A549 (cell line): ENCODE results near the gene KLHL36. TPM values are rescaled to one million over a fixed set of nuclear protein-coding genes. Genes with fewer than 3 reads are reported as not detected.

Experiments used
- ATAC-seq, 2 experiments: fragments of 200-7000 bp in 1 of 2; fragments of >200 bp in 1 of 2; cut with Nextera tagmentation in 1 of 2; cut with Tn5 transposase in 1 of 2; 3 replicates each; pipeline versions ENCODE4 v1.8.0 to v1.9.1; 2018 to 2020; ENCODE audit warnings: mild to moderate bottlenecking in 1 of 2, moderate library complexity in 1 of 2
- CTCF ChIA-PET: fragments of 300-600 bp; sonication (Branson Sonifier 250); formaldehyde crosslinking; extraction: SDS; loops from one replicate; lab custom pipeline; 2021; ENCODE audit warnings: antibody characterized with exemption, inconsistent platforms; lab: Yijun Ruan, JAX
- POLR2A ChIA-PET: fragments of 350-600 bp; formaldehyde crosslinking; extraction: SDS; loops from one replicate; lab custom pipeline; 2021; ENCODE audit warnings: antibody characterized with exemption, inconsistent platforms; lab: Yijun Ruan, JAX
- DNase-seq, 2 experiments: peaks; one replicate each; pipeline versions ENCODE4 v3.0.0 to v3.0.0-alpha.2; 2011 to 2016; ENCODE audit warnings: low read depth in 1 of 2, low spot score in 1 of 2
- FAIRE-seq: peaks from 2 replicates; lab custom pipeline; 2011; peaks lifted over from hg19 to GRCh38; lab: Jason Lieb, UNC
- H3K27ac ChIP-seq, 2 experiments: fragments of >200 bp; sonication (Bioruptor Twin); formaldehyde crosslinking; 3 replicates each; pipeline ENCODE4 v1.5.1; 2016 to 2017
- H3K4me1 ChIP-seq: fragments of >200 bp; sonication (Bioruptor Twin); formaldehyde crosslinking; 3 replicates; pipeline ENCODE4 v1.6.1; 2016
- H3K4me2 ChIP-seq: fragments of >200 bp; sonication (Bioruptor Twin); formaldehyde crosslinking; 3 replicates; pipeline ENCODE4 v1.6.1; 2016
- H3K4me3 ChIP-seq: fragments of >200 bp; sonication (Bioruptor Twin); formaldehyde crosslinking; 3 replicates; pipeline ENCODE4 v1.5.1; 2016
- H3K9me3 ChIP-seq: fragments of >200 bp; sonication (Bioruptor Twin); formaldehyde crosslinking; 3 replicates; pipeline ENCODE4 v1.6.1; 2016
- ATOH8 ChIP-seq: fragments of 250-450 bp; sonication (Bioruptor Pico); IDR thresholded peaks from 2 replicates; pipeline ENCODE4 v1.5.0; 2020; ENCODE audit warnings: low read depth, mild to moderate bottlenecking, moderate library complexity
- CEBPB ChIP-seq, 2 experiments: fragments of >200 bp in 1 of 2; sonication (Bioruptor Twin) in 1 of 2; formaldehyde crosslinking in 1 of 2; IDR thresholded peaks; 2 replicates each; pipeline ENCODE4 v1.6.1; 2012 to 2016
- CHD2 ChIP-seq: fragments of 150-350 bp; IDR thresholded peaks from 2 replicates; pipeline ENCODE4 v1.6.1; 2014; ENCODE audit warnings: low read length; ENCODE audit not compliant: partially characterized antibody
- CHD4 ChIP-seq: fragments of 200-600 bp; sonication (generic); IDR thresholded peaks from 2 replicates; pipeline ENCODE4 v1.6.1; 2016; ENCODE audit warnings: antibody characterized with exemption, mild to moderate bottlenecking, borderline replicate concordance
- ELK1 ChIP-seq: fragments of 150-350 bp; IDR thresholded peaks from 2 replicates; pipeline ENCODE4 v1.6.1; 2014; ENCODE audit warnings: low read depth, mild to moderate bottlenecking, low read length
- ESRRA ChIP-seq: fragments of 150-350 bp; IDR thresholded peaks from 2 replicates; pipeline ENCODE4 v1.6.1; 2014; ENCODE audit warnings: mild to moderate bottlenecking, low read length, borderline replicate concordance
- FOSL2 ChIP-seq, 2 experiments: fragments of 450-650 bp in 1 of 2; fragments of >200 bp in 1 of 2; sonication (Bioruptor Twin) in 1 of 2; formaldehyde crosslinking; IDR thresholded peaks; 2 replicates each; pipeline versions ENCODE4 v1.5.0 to v1.6.1; 2016 to 2020; ENCODE audit warnings: mild to moderate bottlenecking in 1 of 2, moderate library complexity in 1 of 2
- HDAC2 ChIP-seq: fragments of 200-600 bp; sonication (generic); IDR thresholded peaks from 2 replicates; pipeline ENCODE4 v1.6.1; 2016
- HOXA7 ChIP-seq: fragments of 250-450 bp; sonication (Bioruptor Pico); IDR thresholded peaks from 2 replicates; pipeline ENCODE4 v1.5.0; 2020; ENCODE audit warnings: mild to moderate bottlenecking, moderate library complexity
- HOXB5 ChIP-seq: fragments of 250-450 bp; sonication (Bioruptor Pico); IDR thresholded peaks from 2 replicates; pipeline ENCODE4 v1.5.0; 2020; ENCODE audit warnings: mild to moderate bottlenecking, moderate library complexity
- JUN ChIP-seq, 2 experiments: fragments of >200 bp; sonication (Bioruptor Twin); formaldehyde crosslinking; IDR thresholded peaks; 2 replicates in 1 of 2; 3 replicates in 1 of 2; pipeline ENCODE4 v1.6.1; 2016 to 2017
- JUNB ChIP-seq: fragments of >200 bp; sonication (Bioruptor Twin); formaldehyde crosslinking; IDR thresholded peaks from 2 replicates; pipeline ENCODE4 v1.6.1; 2016
- KDM1A ChIP-seq: fragments of 200-600 bp; sonication (generic); IDR thresholded peaks from 2 replicates; pipeline ENCODE4 v1.6.1; 2016; ENCODE audit warnings: low read depth, mild to moderate bottlenecking
- KDM5A ChIP-seq: fragments of 200-600 bp; sonication (generic); IDR thresholded peaks from 2 replicates; pipeline ENCODE4 v1.6.1; 2016; ENCODE audit warnings: antibody characterized with exemption, mild to moderate bottlenecking
- NPAS2 ChIP-seq: fragments of 250-450 bp; sonication (Bioruptor Pico); IDR thresholded peaks from 2 replicates; pipeline ENCODE4 v1.8.0; 2022; ENCODE audit warnings: mild to moderate bottlenecking, moderate library complexity, borderline replicate concordance
- PHF8 ChIP-seq: fragments of 200-600 bp; sonication (generic); IDR thresholded peaks from 2 replicates; pipeline ENCODE4 v1.6.1; 2016; ENCODE audit warnings: low read depth, mild to moderate bottlenecking, antibody characterized with exemption, moderate library complexity, borderline replicate concordance
- POLR2AphosphoS2 ChIP-seq: conservative IDR thresholded peaks from 2 replicates; pipeline ENCODE4 v1.6.1; 2012; ENCODE audit warnings: low read length, improper control_type of control experiment, inconsistent platforms
- RAD21 ChIP-seq, 2 experiments: fragments of >200 bp in 1 of 2; sonication (Bioruptor Twin) in 1 of 2; formaldehyde crosslinking in 1 of 2; IDR thresholded peaks in 1 of 2; conservative IDR thresholded peaks in 1 of 2; 2 replicates in 1 of 2; 3 replicates in 1 of 2; pipeline ENCODE4 v1.6.1; 2012 to 2018; ENCODE audit warnings: inconsistent platforms in 1 of 2
- REST ChIP-seq: fragments of 200-600 bp; sonication (generic); IDR thresholded peaks from 2 replicates; pipeline ENCODE4 v1.6.1; 2016; ENCODE audit warnings: antibody characterized with exemption, mild to moderate bottlenecking, moderate library complexity
- SMC3 ChIP-seq: fragments of >200 bp; sonication (Bioruptor Twin); formaldehyde crosslinking; IDR thresholded peaks from 3 replicates; pipeline ENCODE4 v1.6.1; 2018; ENCODE audit warnings: inconsistent platforms
- TP53 ChIP-seq: fragments of 250-450 bp; sonication (Bioruptor Pico); IDR thresholded peaks from 2 replicates; pipeline ENCODE4 v1.5.0; 2021; ENCODE audit warnings: mild to moderate bottlenecking, moderate library complexity
- ZNF302 ChIP-seq: fragments of 250-450 bp; sonication (Bioruptor Pico); IDR thresholded peaks from 2 replicates; pipeline ENCODE4 v1.9.0; 2021; ENCODE audit warnings: inconsistent platforms, mild to moderate bottlenecking, moderate library complexity
- ZSCAN20 ChIP-seq: fragments of 250-450 bp; sonication (Bioruptor Pico); IDR thresholded peaks from 2 replicates; pipeline ENCODE4 v1.8.0; 2022; ENCODE audit warnings: mild to moderate bottlenecking, moderate library complexity
- WGBS: methylation state at CpG from one replicate; pipeline ENCODE4 v1.1.6; 2017; ENCODE audit errors: missing lambda C conversion rate; 5-methylcytosine and 5-hydroxymethylcytosine counted together
- polyA plus RNA-seq, 4 experiments: library from polyadenylated mRNA; depleted of rRNA in 3 of 4; stranded (reverse); fragments of >200 nt; fragmentation: RNase III in 1 of 4; extraction: RNeasy Plus Mini Kit Qiagen cat#74134 plus additional on column Dnase treatment in 1 of 4; gene quantifications; 2 replicates in 3 of 4; 3 replicates in 1 of 4; pipeline ENCODE4 v1.2.3, GENCODE V29; 2011 to 2017
- TF ChIP-seq, protein P1 (sequence below): IDR thresholded peaks from 2 replicates; pipeline ENCODE4 v1.6.1; 2012
- TF ChIP-seq, protein P2 (sequence below): IDR thresholded peaks from 2 replicates; pipeline ENCODE4 v1.6.1; 2012; ENCODE audit warnings: low read depth, borderline replicate concordance

KLHL36 gene
- polyA plus RNA-seq, 2 of the 4 experiments (the other 2 are of a cell fraction) = 20.0 to 21.0 TPM

- DNase-seq (no peak), FAIRE-seq (no peak), ATAC-seq (no peak)
- 83% methylated on average over 3 of the region's 3 CpGs for WGBS
- Histone ChIP-seq H3K9me3 (no peaks in the 10 kb centered on the region), H3K27ac (no peak overlapping the region), H3K4me2 (no peak overlapping the region), H3K4me1 (no peaks in the 10 kb centered on the region), H3K4me3 (no peak overlapping the region)
- POLR2A ChIA-PET = no interaction called here
- TF ChIP-seq ZSCAN20 = no peak
- TF ChIP-seq RAD21 (conservative IDR thresholded peaks at IDR 0.05 in 1 of 2, IDR thresholded peaks at IDR 0.05 in 1 of 2) = no peak
- TF ChIP-seq PHF8 = no peak
- TF ChIP-seq SMC3 = no peak
- no peak for TF ChIP-seq ATOH8 (CRISPR knock-in tag)
- no peak for TF ChIP-seq JUN (IDR thresholded peaks at IDR 0.05)
- no peak for TF ChIP-seq KDM5A
- TF ChIP-seq, protein P1, sequence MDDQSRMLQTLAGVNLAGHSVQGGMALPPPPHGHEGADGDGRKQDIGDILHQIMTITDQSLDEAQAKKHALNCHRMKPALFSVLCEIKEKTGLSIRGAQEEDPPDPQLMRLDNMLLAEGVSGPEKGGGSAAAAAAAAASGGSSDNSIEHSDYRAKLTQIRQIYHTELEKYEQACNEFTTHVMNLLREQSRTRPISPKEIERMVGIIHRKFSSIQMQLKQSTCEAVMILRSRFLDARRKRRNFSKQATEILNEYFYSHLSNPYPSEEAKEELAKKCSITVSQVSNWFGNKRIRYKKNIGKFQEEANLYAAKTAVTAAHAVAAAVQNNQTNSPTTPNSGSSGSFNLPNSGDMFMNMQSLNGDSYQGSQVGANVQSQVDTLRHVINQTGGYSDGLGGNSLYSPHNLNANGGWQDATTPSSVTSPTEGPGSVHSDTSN = no peak
- no peak for TF ChIP-seq KDM1A
- TF ChIP-seq ELK1 = no peak
- TF ChIP-seq, protein P2, sequence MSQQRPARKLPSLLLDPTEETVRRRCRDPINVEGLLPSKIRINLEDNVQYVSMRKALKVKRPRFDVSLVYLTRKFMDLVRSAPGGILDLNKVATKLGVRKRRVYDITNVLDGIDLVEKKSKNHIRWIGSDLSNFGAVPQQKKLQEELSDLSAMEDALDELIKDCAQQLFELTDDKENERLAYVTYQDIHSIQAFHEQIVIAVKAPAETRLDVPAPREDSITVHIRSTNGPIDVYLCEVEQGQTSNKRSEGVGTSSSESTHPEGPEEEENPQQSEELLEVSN = no peak
- TF ChIP-seq CHD4 = no peak
- CTCF ChIA-PET = interaction anchor here (1.0 to 8.4 kb wide), 20 partner anchors 8 to 279 kb away, joined by 3 to 138 read pairs (median 16); partner anchors contain the start of gene KLHL36
These were observed 25.2 kb downstream of the KLHL36 start for GRCh38 chr16:84673561-84673960.

DNA sequence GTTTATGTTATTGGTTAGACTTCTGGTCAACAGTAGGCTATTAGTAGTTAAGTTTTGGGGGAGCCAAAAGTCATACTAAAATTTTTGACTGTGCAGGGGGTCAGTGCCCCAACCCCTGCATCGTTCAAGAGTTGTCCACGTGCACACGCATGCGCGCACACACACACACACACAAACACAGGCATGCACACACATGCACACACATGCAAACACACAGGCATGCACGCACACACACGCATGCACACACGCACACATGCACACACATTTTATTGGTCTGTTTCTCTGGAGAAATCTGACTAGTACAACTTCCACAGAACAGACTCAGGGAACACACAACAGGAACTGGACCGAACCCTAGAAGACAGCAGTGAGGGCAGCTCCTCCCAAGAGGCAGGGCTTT lies 27.1 kb downstream of the KLHL36 start:
- Histone ChIP-seq H3K27ac (no peak overlapping the region), H3K4me2 (no peak overlapping the region), H3K4me1 (no peaks in the 10 kb centered on the region)
- POLR2A ChIA-PET = no interaction called here
- 85% methylated on average over 9 of the region's 9 CpGs for WGBS
- TF ChIP-seq REST = no peak
- TF ChIP-seq, all 56 proteins: peak for 0
- FAIRE-seq (no peak), ATAC-seq (no peak), DNase-seq (no peak)
- Histone ChIP-seq H3K9me3 (no peaks in the 10 kb centered on the region), H3K4me3 (no peak overlapping the region)
- CTCF ChIA-PET = interaction anchor here (4.1 to 8.4 kb wide), 2 partner anchors 13 to 47 kb away, joined by 62 to 138 read pairs; no protein-coding TSS in a partner anchor

- POLR2A ChIA-PET = no interaction called here
- 74% methylated on average over 2 of the region's 2 CpGs for WGBS
- no peak for FAIRE-seq
- no peak for TF ChIP-seq ZNF302
- TF ChIP-seq KDM1A = no peak
- no peak for TF ChIP-seq HDAC2
- no peak for TF ChIP-seq TP53 (CRISPR knock-in tag)
- no peak for TF ChIP-seq ZSCAN20
- TF ChIP-seq POLR2AphosphoS2 = no peak
- TF ChIP-seq HOXB5 (CRISPR knock-in tag) = no peak
- TF ChIP-seq CHD2 = no peak
- TF ChIP-seq CHD4 = no peak
- no peak for TF ChIP-seq NPAS2 (CRISPR knock-in tag)
- no peak for TF ChIP-seq ESRRA
- TF ChIP-seq HOXA7 (CRISPR knock-in tag) = no peak
- no peak for TF ChIP-seq JUNB
- TF ChIP-seq FOSL2 (IDR thresholded peaks at IDR 0.05) = no peak
- TF ChIP-seq FOSL2 (CRISPR knock-in tag; IDR thresholded peaks at IDR 0.05) = no peak
- no peak for TF ChIP-seq CEBPB (IDR thresholded peaks at IDR 0.05)
- TF ChIP-seq, protein P1 = no peak
These were observed 27.6 kb downstream of the KLHL36 start for GRCh38 chr16:84675884-84676283.

More at GRCh38 chr16:84675884-84676283, 27.6 kb downstream of the KLHL36 start:
- Histone ChIP-seq H3K4me3 (no peak overlapping the region), H3K4me2 (no peak overlapping the region), H3K4me1 (no peaks in the 10 kb centered on the region), H3K27ac (no peak overlapping the region), H3K9me3 (no peaks in the 10 kb centered on the region)
- CTCF ChIA-PET = interaction anchor here (1.4 kb wide), 1 partner anchor 165 kb away, joined by 3 read pairs; no protein-coding TSS in a partner anchor
- ATAC-seq (no peak), DNase-seq (no peak)
